Measurements from ENCODE around the gene GORASP1. TPM values are rescaled to one million over a fixed set of nuclear protein-coding genes. Genes with fewer than 3 reads are reported as not detected.

GORASP1 gene
- total RNA-seq, 1 donor from 2014 or later: 62.1 TPM

DNA sequence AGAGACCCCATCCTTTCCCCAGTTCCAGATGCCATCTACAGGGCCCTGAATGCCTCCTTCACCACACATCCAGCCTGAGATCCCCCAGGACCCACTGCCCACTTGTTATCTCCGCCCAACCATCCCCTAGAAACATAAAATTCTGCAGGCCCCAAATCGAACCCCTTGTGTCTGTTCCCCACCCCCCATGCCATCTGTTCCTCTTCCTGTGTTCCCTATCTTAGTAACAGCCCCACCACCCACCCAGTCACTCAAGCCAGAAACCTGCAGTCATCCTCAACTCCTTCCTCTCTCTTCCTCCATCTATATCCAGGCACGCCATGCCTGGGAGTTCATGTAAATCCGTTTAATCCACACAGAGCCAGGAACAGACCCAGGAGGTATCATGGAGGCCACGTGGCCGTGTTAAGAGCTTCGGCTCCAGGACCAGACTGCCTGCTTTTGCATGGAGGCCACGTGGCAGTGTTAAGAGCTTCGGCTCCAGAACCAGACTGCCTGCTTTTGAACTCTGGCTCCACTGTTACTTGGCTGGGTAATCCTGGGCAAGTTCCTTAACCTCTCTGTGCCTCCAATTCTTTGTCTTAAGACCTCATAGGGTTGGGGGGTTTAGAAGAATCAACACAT lies 41.1 kb upstream of the GORASP1 start:
- Mint-ChIP-seq H3K27ac (ENCODE audit: unreplicated experiment) (peak overlapping the region; percentile 99), H3K36me3 (ENCODE audit: unreplicated experiment) (peaks cover 20% of the 10 kb centered on the region), H3K9me3 (ENCODE audit: unreplicated experiment) (no peaks in the 10 kb centered on the region), H3K4me3 (ENCODE audit: unreplicated experiment) (peak overlapping the region; percentile 70), H3K4me1 (ENCODE audit: unreplicated experiment) (peaks cover 80% of the 10 kb centered on the region), H3K27me3 (ENCODE audit: unreplicated experiment) (no peaks in the 10 kb centered on the region)
- TF ChIP-seq CTCF (IDR thresholded peaks at IDR 0.05): no peak
- no peak for DNase-seq (ENCODE audit: extremely low spot score, unreplicated experiment)

GRCh38 chr3:39147711-39148434 lies 40.4 kb upstream of the GORASP1 start:
- Mint-ChIP-seq H3K4me3 (ENCODE audit: unreplicated experiment) (peak overlapping the region; percentile 70), H3K27ac (ENCODE audit: unreplicated experiment) (peak overlapping the region; percentile 99), H3K4me1 (ENCODE audit: unreplicated experiment) (peaks cover 80% of the 10 kb centered on the region), H3K27me3 (ENCODE audit: unreplicated experiment) (no peaks in the 10 kb centered on the region), H3K9me3 (ENCODE audit: unreplicated experiment) (no peaks in the 10 kb centered on the region), H3K36me3 (ENCODE audit: unreplicated experiment) (peaks cover 23% of the 10 kb centered on the region)
- TF ChIP-seq CTCF (IDR thresholded peaks at IDR 0.05): no peak
- no peak for DNase-seq (ENCODE audit: extremely low spot score, unreplicated experiment)

- H3K27me3 Mint-ChIP-seq (ENCODE audit: unreplicated experiment): no peaks in the 10 kb centered on the region
- peaks cover 29% of the 10 kb centered on the region for H3K36me3 Mint-ChIP-seq (ENCODE audit: unreplicated experiment)
- no peaks in the 10 kb centered on the region for H3K9me3 Mint-ChIP-seq (ENCODE audit: unreplicated experiment)
- peaks cover 77% of the 10 kb centered on the region for H3K4me1 Mint-ChIP-seq (ENCODE audit: unreplicated experiment)
- H3K27ac Mint-ChIP-seq (ENCODE audit: unreplicated experiment): peak overlapping the region; percentile 99
- peak overlapping the region; percentile 70 for H3K4me3 Mint-ChIP-seq (ENCODE audit: unreplicated experiment)
- DNase-seq (ENCODE audit: extremely low spot score, unreplicated experiment): peak; percentile 90
- TF ChIP-seq CTCF (IDR thresholded peaks at IDR 0.05): no peak
Observed at GRCh38 chr3:39146611-39147591, 39.5 kb upstream of the GORASP1 start.

DNA sequence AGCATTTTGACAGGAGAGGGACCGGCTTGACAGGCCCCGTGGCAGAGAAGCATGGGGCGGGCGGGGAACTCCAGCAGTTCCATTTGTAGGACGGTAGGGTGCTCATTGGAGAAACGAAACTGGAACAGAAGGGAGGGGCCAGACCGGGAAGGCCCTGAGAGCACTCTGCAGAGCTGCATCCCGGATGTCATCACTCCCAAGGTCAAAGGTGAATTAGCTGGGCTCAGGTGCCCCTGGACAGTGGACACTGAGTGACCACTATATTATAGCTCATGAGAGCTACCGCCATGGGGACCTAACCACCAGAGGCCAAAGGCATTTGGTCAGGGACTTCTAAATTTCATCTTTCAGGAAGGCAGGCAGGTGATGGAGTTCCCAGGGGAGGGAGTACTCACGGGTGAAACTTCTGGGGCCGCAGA lies 38.7 kb upstream of the GORASP1 start:
- H3K27ac Mint-ChIP-seq (ENCODE audit: unreplicated experiment): peak overlapping the region; percentile 99
- H3K4me1 Mint-ChIP-seq (ENCODE audit: unreplicated experiment): peaks cover 77% of the 10 kb centered on the region
- H3K27me3 Mint-ChIP-seq (ENCODE audit: unreplicated experiment): no peaks in the 10 kb centered on the region
- peaks cover 29% of the 10 kb centered on the region for H3K36me3 Mint-ChIP-seq (ENCODE audit: unreplicated experiment)
- DNase-seq (ENCODE audit: extremely low spot score, unreplicated experiment): no peak
- TF ChIP-seq CTCF (IDR thresholded peaks at IDR 0.05): no peak
- H3K4me3 Mint-ChIP-seq (ENCODE audit: unreplicated experiment): peak overlapping the region; percentile 70
- H3K9me3 Mint-ChIP-seq (ENCODE audit: unreplicated experiment): no peaks in the 10 kb centered on the region

Measured in osteocyte (in vitro differentiated cells).